DND-41 (cell line): Measurements from ENCODE around the gene ADAD1.

Source experiments
- ATAC-seq: fragments of 200-7000 bp; cut with Tn5 transposase; 3 replicates; pipeline ENCODE4 v1.9.1; 2021; ENCODE audit warnings: low read depth; ENCODE audit not compliant: insufficient read depth
- DNase-seq: peaks from one replicate; pipeline ENCODE4 v3.0.0-alpha.2; 2020
- H2AFZ ChIP-seq: 2 replicates; pipeline ENCODE4 v1.6.0; 2012; ENCODE audit warnings: low read depth, low read length
- H3K27ac ChIP-seq: 2 replicates; pipeline ENCODE4 v1.5.1; 2012; ENCODE audit warnings: low read length, inconsistent platforms
- H3K27me3 ChIP-seq: fragments of 200-600 bp; sonication (generic); 2 replicates; pipeline ENCODE4 v1.6.0; 2012; ENCODE audit warnings: low read length, mild to moderate bottlenecking, inconsistent platforms; ENCODE audit not compliant: insufficient read depth, poor library complexity
- H3K36me3 ChIP-seq: 2 replicates; pipeline ENCODE4 v1.5.1; 2012; ENCODE audit warnings: low read length, inconsistent platforms; ENCODE audit not compliant: insufficient read depth
- H3K4me1 ChIP-seq: 2 replicates; pipeline ENCODE4 v1.5.1; 2012; ENCODE audit warnings: mild to moderate bottlenecking, low read length; ENCODE audit not compliant: insufficient read depth
- H3K4me2 ChIP-seq: 2 replicates; pipeline ENCODE4 v1.6.0; 2012; ENCODE audit warnings: mild to moderate bottlenecking, moderate library complexity, low read length, inconsistent platforms; ENCODE audit not compliant: insufficient read depth
- H3K4me3 ChIP-seq, 2 experiments: fragments of 200-600 bp in 1 of 2; shearing (Covaris generic) in 1 of 2; 2 replicates each; pipeline ENCODE4 v1.5.1; 2012 to 2016; ENCODE audit warnings: inconsistent platforms in 2 of 2, low read length in 2 of 2, mild to moderate bottlenecking in 2 of 2, low read depth in 1 of 2, moderate library complexity in 1 of 2
- H3K79me2 ChIP-seq: 2 replicates; pipeline ENCODE4 v1.6.0; 2012; ENCODE audit warnings: low read length, inconsistent platforms; ENCODE audit not compliant: insufficient read depth
- H3K9ac ChIP-seq: 2 replicates; pipeline ENCODE4 v1.6.0; 2012; ENCODE audit warnings: low read depth, mild to moderate bottlenecking, inconsistent platforms, low read length, moderate library complexity
- H3K9me3 ChIP-seq: 2 replicates; pipeline ENCODE4 v1.5.1; 2012; ENCODE audit warnings: low read length, moderate library complexity, mild to moderate bottlenecking, inconsistent platforms; ENCODE audit not compliant: insufficient read depth, severe bottlenecking
- H4K20me1 ChIP-seq: 2 replicates; pipeline ENCODE4 v1.6.0; 2012; ENCODE audit warnings: low read length; ENCODE audit not compliant: insufficient read depth
- EZH2 ChIP-seq: IDR thresholded peaks from 3 replicates; pipeline ENCODE4 v1.6.1; 2012; ENCODE audit warnings: borderline replicate concordance, low read depth, mild to moderate bottlenecking, moderate library complexity, low read length, inconsistent platforms; ENCODE audit not compliant: severe bottlenecking
- TF ChIP-seq, protein P1 (sequence below): IDR thresholded peaks from 2 replicates; pipeline ENCODE4 v1.5.1; 2012; ENCODE audit warnings: borderline replicate concordance, low read length, moderate library complexity, mild to moderate bottlenecking; ENCODE audit not compliant: poor library complexity, severe bottlenecking; ENCODE audit errors: extremely low read depth

Gene ADAD1

DNA sequence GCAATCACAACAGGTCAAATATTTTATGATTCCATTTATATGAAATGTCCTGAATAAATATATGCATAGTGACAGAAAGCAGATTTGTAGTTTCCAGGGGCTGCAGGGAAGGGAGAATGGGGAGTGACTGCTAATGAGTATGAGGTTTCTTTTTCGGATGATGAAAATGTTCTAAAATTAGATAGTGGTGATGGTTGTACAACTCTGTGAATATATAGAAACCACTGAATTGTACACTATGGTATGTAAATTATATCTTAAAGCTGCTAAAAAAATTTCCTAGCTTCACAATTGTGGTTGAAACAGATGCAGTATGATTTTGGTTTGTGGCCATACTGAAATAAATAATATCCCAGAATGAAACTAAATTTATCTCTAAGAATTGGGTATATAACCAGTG, 90.6 kb downstream of the ADAD1 start:
- DNase-seq (no peak), ATAC-seq (no peak)
- Histone ChIP-seq H3K4me3 (no peak overlapping the region), H3K27ac (no peak overlapping the region), H3K9ac (no peak overlapping the region), H3K9me3 (no peaks in the 10 kb centered on the region), H3K36me3 (no peaks in the 10 kb centered on the region), H3K79me2 (no peaks in the 10 kb centered on the region), H3K27me3 (no peaks in the 10 kb centered on the region), H4K20me1 (no peaks in the 10 kb centered on the region), H3K4me2 (no peak overlapping the region), H2AFZ (no peak overlapping the region), H3K4me1 (no peaks in the 10 kb centered on the region)
- TF ChIP-seq EZH2, result no peak

DNA sequence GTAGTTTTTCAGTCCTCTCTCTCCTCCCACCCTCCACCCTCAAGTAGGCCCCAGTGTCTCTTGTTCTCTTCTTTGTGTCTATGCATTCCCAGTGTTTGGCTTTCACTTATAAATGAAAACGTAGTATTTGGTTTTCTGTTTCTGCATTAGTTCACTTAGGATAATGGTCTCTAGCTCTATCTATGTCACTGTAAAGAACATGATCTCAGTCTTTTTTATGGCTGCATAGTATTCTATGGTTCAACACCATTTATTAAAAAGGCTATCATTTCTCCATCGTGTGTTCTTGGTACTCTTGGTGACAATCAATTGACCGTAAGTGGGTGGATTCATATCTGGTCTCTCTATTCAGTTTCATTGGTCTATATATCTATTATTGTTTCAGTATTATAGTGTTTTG, 96.4 kb downstream of the ADAD1 start:
- no peaks in the 10 kb centered on the region for H3K79me2 ChIP-seq
- H3K27ac ChIP-seq, result no peak overlapping the region
- no peak overlapping the region for H3K9ac ChIP-seq
- H3K4me2 ChIP-seq, result no peak overlapping the region
- no peaks in the 10 kb centered on the region for H3K9me3 ChIP-seq
- no peaks in the 10 kb centered on the region for H4K20me1 ChIP-seq
- no peak for TF ChIP-seq EZH2
- TF ChIP-seq, protein P1, sequence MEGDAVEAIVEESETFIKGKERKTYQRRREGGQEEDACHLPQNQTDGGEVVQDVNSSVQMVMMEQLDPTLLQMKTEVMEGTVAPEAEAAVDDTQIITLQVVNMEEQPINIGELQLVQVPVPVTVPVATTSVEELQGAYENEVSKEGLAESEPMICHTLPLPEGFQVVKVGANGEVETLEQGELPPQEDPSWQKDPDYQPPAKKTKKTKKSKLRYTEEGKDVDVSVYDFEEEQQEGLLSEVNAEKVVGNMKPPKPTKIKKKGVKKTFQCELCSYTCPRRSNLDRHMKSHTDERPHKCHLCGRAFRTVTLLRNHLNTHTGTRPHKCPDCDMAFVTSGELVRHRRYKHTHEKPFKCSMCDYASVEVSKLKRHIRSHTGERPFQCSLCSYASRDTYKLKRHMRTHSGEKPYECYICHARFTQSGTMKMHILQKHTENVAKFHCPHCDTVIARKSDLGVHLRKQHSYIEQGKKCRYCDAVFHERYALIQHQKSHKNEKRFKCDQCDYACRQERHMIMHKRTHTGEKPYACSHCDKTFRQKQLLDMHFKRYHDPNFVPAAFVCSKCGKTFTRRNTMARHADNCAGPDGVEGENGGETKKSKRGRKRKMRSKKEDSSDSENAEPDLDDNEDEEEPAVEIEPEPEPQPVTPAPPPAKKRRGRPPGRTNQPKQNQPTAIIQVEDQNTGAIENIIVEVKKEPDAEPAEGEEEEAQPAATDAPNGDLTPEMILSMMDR, result no peak
- H3K4me3 ChIP-seq, result no peak overlapping the region
- H3K4me1 ChIP-seq, result no peaks in the 10 kb centered on the region
- H3K27me3 ChIP-seq, result no peaks in the 10 kb centered on the region
- no peaks in the 10 kb centered on the region for H3K36me3 ChIP-seq
- DNase-seq (no peak), ATAC-seq (no peak)
- no peak overlapping the region for H2AFZ ChIP-seq

DNA sequence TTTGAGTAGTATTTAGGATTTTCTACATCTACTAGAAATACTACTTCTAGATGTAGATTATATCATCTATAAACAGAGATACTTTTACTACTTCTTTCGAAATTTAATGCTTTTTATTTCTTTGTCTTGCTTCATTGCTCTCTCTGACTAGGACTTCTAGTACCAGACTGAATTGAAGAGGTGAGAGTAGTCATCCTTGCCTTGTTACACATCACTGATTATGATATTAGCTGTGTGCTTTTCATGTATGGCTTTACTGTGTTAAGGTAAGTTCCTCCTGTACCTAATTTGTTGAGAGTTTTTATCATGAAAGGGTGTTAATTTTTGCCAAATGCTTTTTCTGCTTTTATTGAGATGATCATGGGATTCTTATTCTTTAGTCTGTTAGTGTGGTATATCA, 97.3 kb downstream of the ADAD1 start:
- ATAC-seq (no peak), DNase-seq (no peak)
- no peaks in the 10 kb centered on the region for H3K36me3 ChIP-seq
- no peaks in the 10 kb centered on the region for H4K20me1 ChIP-seq
- H3K9ac ChIP-seq, result no peak overlapping the region
- H3K4me3 ChIP-seq, result no peak overlapping the region
- H3K27ac ChIP-seq, result no peak overlapping the region
- TF ChIP-seq, protein P1, result no peak
- TF ChIP-seq EZH2, result no peak
- H3K4me1 ChIP-seq, result no peaks in the 10 kb centered on the region
- H3K9me3 ChIP-seq, result no peaks in the 10 kb centered on the region
- H3K27me3 ChIP-seq, result no peaks in the 10 kb centered on the region
- no peak overlapping the region for H3K4me2 ChIP-seq
- no peaks in the 10 kb centered on the region for H3K79me2 ChIP-seq
- no peak overlapping the region for H2AFZ ChIP-seq

DNA sequence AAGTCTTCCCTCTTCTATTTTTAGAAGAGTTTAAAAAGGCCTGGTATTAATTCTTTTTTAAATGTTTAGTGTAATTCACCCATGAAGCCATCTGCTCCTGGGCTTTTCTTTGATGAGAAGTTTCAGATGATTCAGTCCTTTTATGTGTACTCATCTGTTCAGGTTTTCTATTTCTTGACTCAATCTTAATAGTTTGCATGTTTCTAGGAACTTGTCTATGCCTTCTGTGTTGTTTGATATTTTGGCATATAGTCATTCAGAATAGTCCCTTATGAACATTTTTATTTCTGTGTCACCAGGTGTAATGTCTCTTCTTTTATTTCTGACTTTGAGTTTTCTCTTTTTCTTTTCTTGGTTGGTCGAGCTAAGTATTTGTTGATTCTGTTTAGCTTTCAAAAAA, 97.9 kb downstream of the ADAD1 start:
- TF ChIP-seq, protein P1, result no peak
- no peak for TF ChIP-seq EZH2
- Histone ChIP-seq H3K27ac (no peak overlapping the region), H2AFZ (no peak overlapping the region), H3K4me1 (no peaks in the 10 kb centered on the region), H3K36me3 (no peaks in the 10 kb centered on the region), H3K9ac (no peak overlapping the region), H3K79me2 (no peaks in the 10 kb centered on the region), H3K27me3 (no peaks in the 10 kb centered on the region), H3K4me2 (no peak overlapping the region), H3K9me3 (no peaks in the 10 kb centered on the region), H4K20me1 (no peaks in the 10 kb centered on the region), H3K4me3 (no peak overlapping the region)
- ATAC-seq (no peak), DNase-seq (no peak)
